Muscle of leg (tissue), 16 donors: Measurements from ENCODE around the gene SPEM3. TPM values are rescaled to one million over a fixed set of nuclear protein-coding genes. Genes with fewer than 3 reads are reported as not detected.

Source experiments
- DNase-seq: peaks from one replicate; pipeline ENCODE4 v3.0.0; 2013
- H3K27ac ChIP-seq: one replicate; pipeline ENCODE4 v1.5.1; 2013; ENCODE audit warnings: mild to moderate bottlenecking, low read length, control low read depth
- H3K27me3 ChIP-seq: one replicate; pipeline ENCODE4 v1.6.1; 2013; ENCODE audit warnings: low read length; ENCODE audit not compliant: control insufficient read depth, insufficient read depth
- H3K36me3 ChIP-seq: one replicate; pipeline ENCODE4 v1.6.1; 2013; ENCODE audit warnings: low read length; ENCODE audit not compliant: control insufficient read depth, insufficient read depth
- H3K4me1 ChIP-seq: one replicate; pipeline ENCODE4 v1.6.1; 2013; ENCODE audit warnings: low read length; ENCODE audit not compliant: control insufficient read depth, insufficient read depth
- H3K4me3 ChIP-seq: one replicate; pipeline ENCODE4 v1.5.1; 2013; ENCODE audit warnings: low read length, control low read depth
- H3K9me3 ChIP-seq: replicated peaks from 2 replicates; pipeline ENCODE4 v1.6.1; 2013; ENCODE audit warnings: low read depth, low read length; ENCODE audit not compliant: control insufficient read depth
- WGBS: methylation state at CpG from one replicate; pipeline ENCODE4 v1.1.5; 2013; ENCODE audit warnings: missing lambda C conversion rate; ENCODE audit not compliant: insufficient coverage; 5-methylcytosine and 5-hydroxymethylcytosine counted together
- long read RNA-seq, 11 donors: transcript quantifications; one replicate each; lab custom pipeline, GENCODE V29; 2026
- polyA plus RNA-seq, 8 donors: library from polyadenylated mRNA; unstranded; fragments of 120-200 nt; gene quantifications; one replicate each; pipeline versions ENCODE4 v1.2.1 to v1.2.3, GENCODE V29; 2013; ENCODE audit warnings: inconsistent platforms in 1 of 8, low replicate concordance in 1 of 8; ENCODE audit not compliant: insufficient read length in 8 of 8, insufficient read depth in 1 of 8
- total RNA-seq: library from RNA; stranded (reverse); fragments of 120-200 nt; gene quantifications from one replicate; pipeline ENCODE4 v1.2.4, GENCODE V29; 2013

SPEM3 gene
- total RNA-seq (not detected), polyA plus RNA-seq (under 1 TPM in 1 of 8 donors, not detected in 7; 0.26 TPM)
- long read RNA-seq, donor 1, result 0 reads
- long read RNA-seq, donor 2, result 0 reads
- long read RNA-seq, donor 3, result 0 reads
- long read RNA-seq, donor 4, result 0 reads
- long read RNA-seq, donor 5, result 0 reads
- long read RNA-seq, donor 6, result 0 reads
- long read RNA-seq, donor 7, result 0 reads
- long read RNA-seq, donor 8, result 0 reads
- long read RNA-seq, donor 9, result 0 reads
- long read RNA-seq, donor 10, result 0 reads
- long read RNA-seq, donor 11, result 0 reads

GRCh38 chr17:7428557-7428956 is at the start of gene SPEM3:
TSS of gene SPEM3 (plus strand) at chr17:7428857. CDS start at chr17:7428903, 46 bp downstream.
- WGBS, result 75% methylated on average over 5 of the region's 5 CpGs
- DNase-seq, result no peak

GRCh38 chr17:7379134-7379533 is 49.5 kb upstream of the SPEM3 start:
- Histone ChIP-seq H3K4me1 (peaks cover 25% of the 10 kb centered on the region), H3K36me3 (no peaks in the 10 kb centered on the region), H3K4me3 (no peak overlapping the region), H3K9me3 (no peaks in the 10 kb centered on the region), H3K27ac (no peak overlapping the region), H3K27me3 (peaks cover 49% of the 10 kb centered on the region)
- no CpG with 5 or more reads among the region's 3 CpGs for WGBS
- DNase-seq, result no peak

More at GRCh38 chr17:7428557-7428956, at the start of gene SPEM3:
- Histone ChIP-seq H3K36me3 (no peaks in the 10 kb centered on the region), H3K27me3 (no peaks in the 10 kb centered on the region), H3K9me3 (no peaks in the 10 kb centered on the region), H3K4me1 (no peaks in the 10 kb centered on the region), H3K4me3 (no peak within 1 kb of the TSS), H3K27ac (no peak within 1 kb of the TSS)

- peaks cover 57% of the 10 kb centered on the region for H3K27me3 ChIP-seq
- H3K4me1 ChIP-seq, result peaks cover 29% of the 10 kb centered on the region
- DNase-seq, result peak; percentile 68
- 25% methylated on average over 5 of the region's 7 CpGs for WGBS
- no peak overlapping the region for H3K27ac ChIP-seq
- H3K36me3 ChIP-seq, result no peaks in the 10 kb centered on the region
- no peak overlapping the region for H3K4me3 ChIP-seq
- H3K9me3 ChIP-seq, result no peaks in the 10 kb centered on the region
Measured at GRCh38 chr17:7380321-7380720, 48.3 kb upstream of the SPEM3 start.

- Histone ChIP-seq H3K4me1 (peaks cover 29% of the 10 kb centered on the region), H3K27me3 (peaks cover 57% of the 10 kb centered on the region), H3K36me3 (no peaks in the 10 kb centered on the region), H3K27ac (no peak within 1 kb of the TSS), H3K9me3 (no peaks in the 10 kb centered on the region), H3K4me3 (no peak within 1 kb of the TSS)
- DNase-seq, result no peak
- under 1% methylated on average over 46 of the region's 52 CpGs for WGBS
Measured at GRCh38 chr17:7380855-7381683, 47.6 kb upstream of the SPEM3 start, which contains the start of gene TNK1. TSS of gene TNK1 (plus strand) at chr17:7381089. CDS start at chr17:7382927, 1,838 bp downstream.

- H3K4me1 ChIP-seq, result peaks cover 29% of the 10 kb centered on the region
- no peak for DNase-seq
- no peak overlapping the region for H3K4me3 ChIP-seq
- H3K27me3 ChIP-seq, result peaks cover 57% of the 10 kb centered on the region
- no peak overlapping the region for H3K27ac ChIP-seq
- WGBS, result 71% methylated on average over 10 of the region's 10 CpGs
- peaks cover 10% of the 10 kb centered on the region for H3K36me3 ChIP-seq
- no peaks in the 10 kb centered on the region for H3K9me3 ChIP-seq
Measured at GRCh38 chr17:7382901-7383300, 45.8 kb upstream of the SPEM3 start.

GRCh38 chr17:7383371-7383741 is 45.3 kb upstream of the SPEM3 start:
- Histone ChIP-seq H3K4me1 (peaks cover 29% of the 10 kb centered on the region), H3K9me3 (no peaks in the 10 kb centered on the region), H3K4me3 (no peak overlapping the region), H3K27me3 (peaks cover 57% of the 10 kb centered on the region), H3K36me3 (peaks cover 14% of the 10 kb centered on the region), H3K27ac (no peak overlapping the region)
- no peak for DNase-seq
- 63% methylated on average over 9 of the region's 11 CpGs for WGBS

GRCh38 chr17:7383742-7384488 is 44.7 kb upstream of the SPEM3 start:
- peaks cover 29% of the 10 kb centered on the region for H3K4me1 ChIP-seq
- H3K4me3 ChIP-seq, result peak overlapping the region; percentile 42
- H3K9me3 ChIP-seq, result no peaks in the 10 kb centered on the region
- no peak overlapping the region for H3K27ac ChIP-seq
- peaks cover 53% of the 10 kb centered on the region for H3K27me3 ChIP-seq
- peaks cover 20% of the 10 kb centered on the region for H3K36me3 ChIP-seq
- WGBS, result 3% methylated on average over 61 of the region's 65 CpGs
- DNase-seq, result peak; percentile 53

GRCh38 chr17:7384489-7385081 is 44.1 kb upstream of the SPEM3 start:
- H3K27me3 ChIP-seq, result peaks cover 52% of the 10 kb centered on the region
- H3K36me3 ChIP-seq, result peaks cover 26% of the 10 kb centered on the region
- DNase-seq, result no peak
- peaks cover 29% of the 10 kb centered on the region for H3K4me1 ChIP-seq
- peak overlapping the region; percentile 42 for H3K4me3 ChIP-seq
- no peak overlapping the region for H3K27ac ChIP-seq
- no peaks in the 10 kb centered on the region for H3K9me3 ChIP-seq
- WGBS, result 33% methylated on average over 12 of the region's 23 CpGs

- peaks cover 10% of the 10 kb centered on the region for H3K27me3 ChIP-seq
- H3K27ac ChIP-seq, result no peak overlapping the region
- no peaks in the 10 kb centered on the region for H3K9me3 ChIP-seq
- peaks cover 24% of the 10 kb centered on the region for H3K4me1 ChIP-seq
- no peak for DNase-seq
- H3K4me3 ChIP-seq, result no peak overlapping the region
- peaks cover 49% of the 10 kb centered on the region for H3K36me3 ChIP-seq
- WGBS, result 93% methylated on average over 10 of the region's 10 CpGs
Measured at GRCh38 chr17:7388856-7389255, 39.8 kb upstream of the SPEM3 start.
